A172 (cell line): ENCODE measurements around the gene DLAT. TPM values are rescaled to one million over a fixed set of nuclear protein-coding genes. Genes with fewer than 3 reads are reported as not detected.

Experiments used
- total RNA-seq: library from RNA; depleted of rRNA; stranded (reverse); fragments of >200 nt; shearing (Covaris generic); gene quantifications from 2 replicates; pipeline ENCODE4 v1.2.3, GENCODE V29; 2014; rRNA removed

The DLAT gene
- total RNA-seq, 1 experiment from 2014 or later, result 35.1 TPM

Other genes with a start within 250 kb of the DLAT start
- 20.2 and 24.7 TPM in 2 replicates for gene ALG9, start 153.8 kb upstream of the DLAT start, total RNA-seq
- gene FDXACB1, start 146.2 kb upstream of the DLAT start, total RNA-seq, result 1.5 and 3.4 TPM in 2 replicates
- 15.0 and 16.6 TPM in 2 replicates for gene CFAP68, start 145.9 kb upstream of the DLAT start, total RNA-seq
- 0.34 TPM in 1 of 2 replicates, not detected in the other for gene CRYAB, start 113.6 kb upstream of the DLAT start, total RNA-seq
- gene HSPB2, start 112.7 kb upstream of the DLAT start, total RNA-seq, result not detected in 2 replicates
- not detected in 2 replicates for gene C11orf52, start 106.5 kb upstream of the DLAT start, total RNA-seq
- 6.2 and 6.9 TPM in 2 replicates for gene DIXDC1, start 88.1 kb upstream of the DLAT start, total RNA-seq
- gene PIH1D2, start 48.6 kb downstream of the DLAT start, total RNA-seq, result 3.3 and 3.4 TPM in 2 replicates
- gene NKAPD1, start 48.9 kb downstream of the DLAT start, total RNA-seq, result 18.3 and 19.0 TPM in 2 replicates
- 56.7 and 61.3 TPM in 2 replicates for gene TIMM8B, start 61.3 kb downstream of the DLAT start, total RNA-seq
- 109 and 124 TPM in 2 replicates for gene SDHD, start 61.5 kb downstream of the DLAT start, total RNA-seq
- gene IL18, start 138.7 kb downstream of the DLAT start, total RNA-seq, result 32.4 and 68.3 TPM in 2 replicates
- gene TEX12, start 142.0 kb downstream of the DLAT start, total RNA-seq, result not detected in 2 replicates
- 0.10 TPM in 1 of 2 replicates, not detected in the other for gene BCO2, start 150.1 kb downstream of the DLAT start, total RNA-seq
- gene PTS, start 201.0 kb downstream of the DLAT start, total RNA-seq, result 33.0 and 51.8 TPM in 2 replicates
- gene PLET1, start 235.5 kb downstream of the DLAT start, total RNA-seq, result not detected in 2 replicates